Stimulated activated CD4-positive, alpha-beta T cell treated with anti-CD3 and anti-CD28 coated beads, Interleukin-1b, Interleukin-23, amount 100 ng/mL, for 24 hours (primary cell): Measurements from ENCODE around the gene POMGNT1.

Experiments
- DNase-seq, 4 experiments: peaks; one replicate each; pipeline ENCODE4 v3.0.0-alpha.2; 2020; ENCODE audit warnings: low read depth in 4 of 4, low spot score in 1 of 4

POMGNT1 gene

DNA sequence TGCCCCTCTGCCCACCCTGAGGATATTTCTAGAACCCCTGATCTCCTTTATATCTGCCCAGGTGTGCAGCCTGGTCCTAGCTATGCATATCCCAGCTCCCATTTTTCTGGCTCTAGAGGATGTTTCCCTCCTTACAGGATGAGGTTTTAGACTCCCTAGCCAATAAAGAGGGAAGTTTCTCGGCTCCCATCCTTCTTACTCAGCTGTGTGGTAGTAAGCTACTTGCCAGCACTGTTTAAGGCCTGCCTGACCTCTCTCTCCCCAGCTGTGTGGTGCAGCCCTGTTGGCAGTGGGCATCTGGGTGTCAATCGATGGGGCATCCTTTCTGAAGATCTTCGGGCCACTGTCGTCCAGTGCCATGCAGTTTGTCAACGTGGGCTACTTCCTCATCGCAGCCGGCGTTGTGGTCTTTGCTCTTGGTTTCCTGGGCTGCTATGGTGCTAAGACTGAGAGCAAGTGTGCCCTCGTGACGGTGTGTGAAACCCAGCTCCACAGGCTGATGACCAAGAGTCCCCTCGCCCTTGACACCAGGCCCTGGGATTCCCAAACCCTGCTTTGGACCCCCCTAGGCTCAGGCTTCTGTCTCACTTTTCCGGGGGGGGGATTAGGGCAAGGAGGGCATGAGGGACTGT lies 14.2 kb downstream of the POMGNT1 start:
- DNase-seq: no peak

DNA sequence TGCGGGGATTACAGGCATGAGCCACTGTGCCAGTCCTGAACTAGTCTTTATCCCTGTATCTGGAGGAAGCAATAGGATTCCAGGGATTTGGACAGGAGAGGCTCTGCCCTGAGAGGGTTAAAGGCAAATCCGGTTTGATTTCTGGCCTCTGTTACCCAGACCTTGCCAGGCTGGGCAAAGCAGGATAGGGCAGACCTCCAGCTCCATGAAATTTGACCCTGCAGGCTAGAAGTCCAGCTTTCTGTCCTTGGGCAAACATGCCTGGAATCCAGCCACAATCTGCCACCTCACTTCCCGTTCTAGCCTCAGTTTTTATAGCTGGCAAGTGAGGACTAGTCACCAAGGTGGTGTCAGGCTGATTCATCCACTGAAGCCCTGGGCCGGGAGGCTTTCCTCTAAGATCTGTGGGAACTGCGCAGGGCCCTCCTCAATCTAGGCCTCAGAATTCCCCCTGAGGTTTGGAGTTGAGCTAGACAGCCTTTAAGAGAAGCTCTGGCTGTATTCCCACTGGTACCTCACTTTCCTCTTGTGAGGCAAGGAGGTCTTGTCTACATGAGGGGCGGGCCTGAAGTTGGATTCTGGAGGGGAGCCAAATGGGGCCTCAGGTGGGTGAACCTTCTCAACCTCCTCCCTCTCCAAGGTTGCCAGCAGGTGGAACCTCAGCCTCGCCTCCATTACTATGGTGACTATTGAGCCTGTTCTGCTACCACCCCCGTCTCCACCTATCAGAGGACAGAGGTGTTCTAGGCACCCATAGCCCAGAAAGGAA lies 15.0 kb downstream of the POMGNT1 start:
- no peak for DNase-seq

DNA sequence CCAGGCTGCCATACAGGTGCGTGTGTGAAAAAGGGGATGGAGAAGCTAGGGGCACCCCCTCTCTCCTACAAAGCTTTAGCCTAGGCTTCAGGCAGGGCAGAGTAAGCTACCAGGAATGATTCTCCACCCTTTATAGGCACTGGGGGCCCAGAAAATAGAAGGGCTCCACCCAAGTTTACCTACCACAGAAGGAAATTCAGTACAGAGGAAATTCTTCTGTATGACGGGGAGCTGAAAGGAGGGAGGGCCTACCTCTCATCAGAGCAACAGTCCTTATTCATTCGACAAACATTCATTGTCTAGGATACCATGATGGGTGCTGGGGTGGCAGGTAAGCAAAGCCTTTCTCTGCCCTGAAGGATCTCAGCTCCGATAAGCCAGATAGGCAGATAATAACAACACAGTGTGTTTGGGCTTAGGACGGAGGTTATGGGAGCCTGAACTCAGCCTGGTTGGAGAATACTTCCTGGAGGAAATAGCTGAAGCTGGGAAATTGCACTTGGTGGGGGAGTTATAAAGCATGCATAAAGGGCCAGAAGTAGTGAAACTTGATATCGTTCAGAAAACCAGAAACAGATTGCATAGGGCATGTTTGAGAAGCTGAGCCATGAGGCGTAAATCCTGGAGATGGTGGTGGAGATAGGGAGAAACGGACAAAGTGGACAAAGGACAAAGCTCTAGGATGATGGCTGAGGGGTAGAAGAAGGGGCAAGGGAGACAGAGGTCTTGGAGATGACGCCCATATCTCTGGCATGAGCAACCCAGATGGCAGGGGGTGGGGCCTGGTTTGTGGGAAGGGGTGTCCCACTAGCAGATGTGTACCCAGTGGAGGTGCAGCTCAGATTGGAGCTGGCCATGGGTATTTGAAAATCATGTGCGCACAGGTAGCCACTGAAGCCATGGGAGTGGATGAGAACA lies 16.6 kb downstream of the POMGNT1 start:
- no peak for DNase-seq

DNA sequence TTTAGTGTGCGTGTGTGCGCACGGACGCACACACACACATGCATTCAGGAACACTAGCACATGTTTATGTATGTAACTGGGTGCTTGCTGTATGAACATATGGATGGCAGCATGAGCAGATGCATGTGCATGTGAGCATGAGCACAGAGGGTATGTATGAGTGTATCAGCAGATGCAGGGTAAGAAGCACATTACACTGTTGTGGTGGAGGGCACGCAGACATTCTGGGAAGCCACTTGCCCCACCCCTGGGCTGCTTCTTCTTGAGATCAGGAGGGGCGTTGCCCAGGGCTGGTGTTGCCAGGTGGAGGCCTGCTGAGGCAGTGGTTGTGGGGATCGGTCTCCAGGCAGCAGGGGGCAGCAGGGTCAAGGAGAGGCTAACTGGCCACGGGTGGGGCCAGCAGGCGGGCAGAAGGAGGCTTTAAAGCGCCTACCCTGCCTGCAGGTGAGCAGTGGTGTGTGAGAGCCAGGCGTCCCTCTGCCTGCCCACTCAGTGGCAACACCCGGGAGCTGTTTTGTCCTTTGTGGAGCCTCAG lies 18.1 kb downstream of the POMGNT1 start:
- no peak for DNase-seq

DNA sequence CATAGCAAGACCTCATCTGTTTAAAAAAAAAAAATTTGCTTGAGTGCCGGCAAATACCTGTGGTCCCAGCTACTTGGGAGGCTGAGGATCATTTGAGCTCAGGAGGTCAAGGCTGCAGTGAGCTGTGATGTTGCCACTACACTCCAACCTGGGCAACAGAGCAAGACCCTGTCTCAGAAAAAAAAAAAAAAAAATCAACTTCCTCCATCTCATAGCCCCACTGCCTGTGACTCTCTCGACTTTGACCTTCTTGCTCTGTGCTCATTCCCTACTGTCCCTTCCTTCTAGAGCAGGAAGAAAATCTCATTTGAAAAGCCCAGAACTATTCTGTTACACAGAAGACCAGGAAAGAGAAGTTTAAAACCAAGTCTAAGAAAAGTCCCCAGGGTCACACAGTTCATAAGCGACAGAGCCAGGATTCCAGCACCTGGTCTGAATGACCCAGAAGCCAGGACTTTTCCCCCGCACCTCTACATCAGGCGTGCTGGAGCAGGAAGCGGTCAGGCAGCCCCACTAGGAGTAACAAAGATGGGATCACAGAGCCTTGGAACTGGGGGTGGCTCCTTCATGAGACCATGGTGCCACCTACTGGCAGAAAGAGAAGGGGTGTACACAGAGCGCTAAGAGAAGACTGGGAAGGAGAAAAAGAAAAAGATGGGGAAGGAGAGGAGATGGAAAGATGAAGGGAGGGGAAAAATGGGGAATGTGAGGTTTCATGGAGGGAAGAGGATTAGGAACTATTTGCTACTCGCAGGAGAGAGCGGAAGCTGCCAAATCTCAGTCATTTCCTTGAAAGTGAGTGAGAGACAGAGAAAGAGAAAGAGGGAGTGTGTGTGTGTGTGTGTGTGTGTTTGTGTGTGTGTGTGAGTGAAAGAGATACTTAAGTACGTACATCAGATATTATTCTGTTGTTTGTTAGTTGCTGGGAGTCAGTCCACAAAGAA lies 18.8 kb downstream of the POMGNT1 start:
- peak; percentile 41 to 49 (median 44) for DNase-seq

DNA sequence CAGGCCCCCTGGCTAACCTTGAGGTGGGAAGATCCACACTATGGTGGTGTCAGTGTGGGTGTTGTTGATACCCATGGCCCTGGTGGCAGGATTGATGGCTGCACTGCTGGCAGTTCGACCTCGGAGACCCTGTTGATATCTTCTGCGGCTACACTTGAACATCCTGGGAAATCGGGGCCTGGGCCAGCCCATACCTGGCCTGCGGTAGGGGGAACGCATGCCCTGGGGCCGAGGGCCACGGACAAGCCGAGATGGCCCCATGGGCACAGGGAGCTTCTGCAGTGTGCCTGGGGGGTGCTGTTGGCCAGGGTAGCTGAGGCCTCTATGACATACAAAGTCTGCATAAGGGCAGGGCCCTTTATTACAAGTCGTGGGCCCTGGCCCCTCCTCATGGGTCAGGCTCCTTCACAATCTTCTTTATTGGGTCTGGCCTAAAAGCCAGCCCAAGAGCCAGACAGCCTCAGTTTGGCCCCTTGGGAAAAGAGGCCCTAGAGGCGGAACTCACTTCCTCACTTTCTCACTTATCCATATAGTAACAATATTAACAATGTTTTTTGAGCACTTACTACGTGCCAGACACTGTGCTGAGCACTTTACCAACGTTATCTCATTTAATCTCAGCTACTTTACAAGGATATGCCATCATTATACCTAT lies 21.9 kb downstream of the POMGNT1 start, which contains the start of gene P3R3URF:
Gene P3R3URF (minus strand): TSS at position 278 of the 655 bp plus-strand sequence. CDS start 17 bp downstream, at position 261.
- DNase-seq: no peak

DNA sequence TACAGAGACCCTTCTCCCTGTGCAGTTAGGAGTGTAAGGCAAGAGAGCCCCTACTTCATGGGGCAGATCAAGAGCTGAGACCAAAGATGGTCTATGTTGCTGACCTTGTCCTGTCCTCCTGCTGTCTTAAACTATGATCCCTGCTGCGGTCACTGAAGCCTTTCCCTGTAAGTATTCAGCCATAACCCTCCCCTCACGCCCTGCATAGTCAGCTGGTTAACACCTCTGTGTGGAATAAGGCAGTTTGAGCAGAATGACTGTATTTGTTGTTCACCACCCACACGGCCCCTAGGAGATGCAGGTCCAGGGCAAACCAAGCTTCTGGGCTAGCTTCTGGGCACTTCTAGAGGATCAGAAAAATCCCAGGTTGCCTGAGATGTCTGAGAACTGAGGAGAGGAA lies 23.0 kb downstream of the POMGNT1 start:
- no peak for DNase-seq

DNA sequence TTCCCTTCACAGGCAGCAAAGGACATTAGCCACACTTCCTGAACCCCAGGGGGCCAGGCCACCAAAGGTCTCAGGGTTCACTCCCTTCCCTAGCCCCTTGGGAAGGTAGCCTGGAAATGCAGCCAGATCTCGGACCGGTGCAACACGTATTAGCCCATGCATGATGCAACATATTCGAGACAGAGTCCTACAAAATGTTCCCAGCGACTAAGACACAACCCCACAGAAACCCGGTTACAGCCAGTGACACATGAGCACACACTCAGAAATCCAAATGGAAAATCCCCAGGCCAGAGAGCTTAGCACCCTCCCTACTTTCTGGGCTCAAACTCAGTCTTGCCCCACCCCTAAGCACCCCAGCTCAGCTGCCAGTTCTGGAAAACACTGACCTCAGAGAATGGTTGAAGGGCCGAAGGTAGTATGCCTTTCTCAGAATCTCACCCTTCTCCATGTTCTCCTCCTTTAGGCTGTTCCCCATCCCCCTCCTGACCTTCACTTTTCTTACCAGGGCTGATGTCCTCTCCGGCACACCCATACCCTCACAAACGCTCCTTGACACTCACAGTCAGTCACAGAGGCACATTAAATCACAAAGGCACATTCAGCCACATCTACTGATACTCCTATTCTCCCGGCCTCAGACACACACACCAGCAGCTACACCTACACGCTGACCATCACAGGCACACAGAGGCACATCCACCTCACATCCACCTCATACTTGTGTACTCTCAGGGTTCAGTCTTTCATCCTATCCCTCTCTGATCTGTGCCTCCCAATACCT lies 23.6 kb downstream of the POMGNT1 start, which contains the start of gene TSPAN1:
Gene TSPAN1 (plus strand): TSS at position 640 of the 784 bp plus-strand sequence. CDS start 6,021 bp downstream, outside the sequence.
- no peak for DNase-seq

DNA sequence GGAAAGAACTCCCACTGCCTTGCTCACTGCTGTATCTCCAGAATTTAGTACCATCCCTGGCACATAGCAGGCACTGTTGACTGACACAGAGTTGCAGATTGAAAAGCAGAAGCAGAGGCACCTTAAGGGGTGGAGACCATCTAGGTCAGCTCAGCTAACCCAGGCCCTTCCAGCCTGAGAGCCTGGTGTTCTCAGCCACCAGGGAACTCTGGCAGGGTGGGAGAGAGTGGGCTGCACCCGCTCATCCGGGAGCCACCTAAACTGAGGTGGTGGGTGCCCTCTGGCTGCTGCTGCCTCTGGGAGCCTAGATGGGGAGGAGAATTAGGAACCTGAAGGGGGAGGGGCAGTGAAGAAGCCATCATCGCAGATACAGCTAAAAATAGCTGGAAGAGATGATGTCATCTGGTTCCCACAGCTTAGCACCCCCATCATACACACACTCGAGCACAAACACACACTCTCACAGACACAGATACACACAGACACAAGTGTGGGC lies 24.8 kb downstream of the POMGNT1 start:
- DNase-seq: no peak

DNA sequence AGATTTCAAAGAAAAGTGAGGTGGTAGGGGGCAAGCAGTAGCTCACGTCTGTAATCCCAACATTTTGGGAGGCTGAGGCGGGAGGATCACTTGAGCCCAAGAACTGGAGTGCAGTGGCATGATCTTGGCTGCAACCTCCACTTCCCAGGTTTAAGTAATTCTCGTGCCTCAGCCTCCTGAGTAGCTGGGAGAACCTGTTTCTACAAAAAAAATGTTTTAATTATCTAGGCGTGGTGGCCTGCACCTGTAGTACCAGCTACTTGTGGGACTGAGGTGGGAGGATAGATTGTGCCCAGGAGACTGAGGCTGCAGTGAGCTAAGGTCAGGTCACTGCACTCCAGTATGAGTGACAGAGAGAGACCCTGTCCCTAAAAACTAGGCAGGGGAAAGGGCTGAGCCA lies 25.9 kb downstream of the POMGNT1 start:
- DNase-seq: no peak

DNA sequence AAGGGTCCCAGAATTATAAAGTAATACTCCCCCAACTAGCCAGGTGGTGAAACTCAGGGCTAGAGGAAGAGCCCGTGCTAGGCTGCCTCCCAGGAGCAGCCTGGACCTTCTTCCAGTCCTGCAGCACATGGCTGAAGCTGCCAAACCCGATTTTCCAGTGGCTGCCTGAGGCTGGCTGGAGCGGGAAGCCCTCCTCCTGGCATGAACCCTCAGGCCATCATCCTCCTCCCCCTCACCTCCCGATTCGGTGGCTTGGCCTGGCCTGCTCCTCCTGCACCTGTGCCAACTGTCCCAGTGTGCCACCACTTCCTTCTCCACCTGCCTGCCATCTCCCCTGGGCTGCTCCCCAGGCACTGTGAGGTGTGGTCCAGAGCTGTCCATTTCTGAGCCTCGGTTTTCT lies 26.4 kb downstream of the POMGNT1 start:
- DNase-seq: no peak

DNA sequence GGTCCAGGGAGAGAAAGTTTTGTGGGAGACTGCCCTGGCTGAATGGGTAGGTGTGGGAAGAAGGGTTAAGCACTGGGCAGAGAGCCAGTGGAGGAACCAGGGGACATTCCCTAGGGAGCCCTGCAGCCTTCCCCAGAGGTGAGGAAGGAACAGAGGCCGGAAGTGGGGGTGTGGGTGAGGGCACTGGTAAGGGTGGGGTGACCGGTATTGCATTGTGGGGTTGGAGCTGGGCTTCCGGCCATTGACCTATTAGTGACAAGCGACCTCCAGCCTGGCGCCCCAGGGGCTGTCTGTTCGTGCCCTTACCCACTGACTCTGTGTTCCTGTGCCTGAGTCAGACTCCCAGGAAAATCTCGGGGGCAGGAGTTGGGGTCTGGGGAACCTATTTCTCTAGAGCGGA lies 26.9 kb downstream of the POMGNT1 start:
- no peak for DNase-seq

DNA sequence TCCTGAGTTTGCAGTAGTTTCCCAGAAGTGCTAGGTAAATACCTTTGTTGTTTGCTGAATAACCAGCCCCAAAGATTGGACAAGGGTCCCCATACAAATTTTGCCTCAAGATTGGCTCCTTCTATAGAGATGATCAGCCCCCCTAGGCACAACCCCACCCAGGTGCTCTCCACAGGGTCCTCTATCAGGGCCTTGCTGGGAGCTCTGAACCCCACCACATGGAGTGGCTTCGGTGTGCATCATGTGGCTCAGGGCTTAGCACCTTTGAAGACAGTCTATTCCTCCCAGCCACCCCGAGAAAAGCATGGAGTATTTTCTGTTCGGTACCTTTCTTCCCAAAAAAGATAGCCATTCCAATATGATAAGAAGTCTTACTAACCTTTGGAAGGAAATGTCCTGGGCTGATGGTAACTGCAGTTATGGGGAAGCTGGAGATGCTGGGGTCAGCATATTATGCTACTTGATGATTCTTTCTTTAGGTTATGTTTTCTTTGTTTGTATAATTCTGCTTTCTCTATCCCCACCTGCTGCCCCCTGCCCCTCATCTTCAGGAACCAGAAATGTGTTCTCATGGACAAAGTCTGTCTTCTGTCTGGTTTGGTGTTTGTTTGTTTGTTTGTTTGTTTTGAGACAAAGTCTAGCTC lies 28.3 kb downstream of the POMGNT1 start:
- DNase-seq: no peak

DNA sequence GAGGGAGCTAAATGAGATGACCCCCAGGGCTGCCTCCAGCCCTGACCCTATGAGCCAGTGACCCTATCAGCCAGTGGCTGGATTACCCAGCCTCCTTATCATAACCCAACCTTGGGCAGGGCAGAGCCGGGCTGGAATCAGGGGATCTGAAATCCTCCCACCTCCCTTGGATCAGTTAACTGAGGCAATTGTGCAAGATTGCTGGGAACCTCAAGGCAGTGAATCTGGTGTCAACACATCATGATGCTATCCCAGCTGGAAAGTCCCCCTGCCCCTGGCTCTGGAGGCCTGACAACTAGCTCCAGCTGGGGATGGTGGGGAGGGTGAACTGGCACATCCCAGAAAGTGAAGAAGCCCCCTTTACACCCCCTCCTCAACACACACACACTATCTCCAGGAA lies 29.8 kb downstream of the POMGNT1 start:
- no peak for DNase-seq

DNA sequence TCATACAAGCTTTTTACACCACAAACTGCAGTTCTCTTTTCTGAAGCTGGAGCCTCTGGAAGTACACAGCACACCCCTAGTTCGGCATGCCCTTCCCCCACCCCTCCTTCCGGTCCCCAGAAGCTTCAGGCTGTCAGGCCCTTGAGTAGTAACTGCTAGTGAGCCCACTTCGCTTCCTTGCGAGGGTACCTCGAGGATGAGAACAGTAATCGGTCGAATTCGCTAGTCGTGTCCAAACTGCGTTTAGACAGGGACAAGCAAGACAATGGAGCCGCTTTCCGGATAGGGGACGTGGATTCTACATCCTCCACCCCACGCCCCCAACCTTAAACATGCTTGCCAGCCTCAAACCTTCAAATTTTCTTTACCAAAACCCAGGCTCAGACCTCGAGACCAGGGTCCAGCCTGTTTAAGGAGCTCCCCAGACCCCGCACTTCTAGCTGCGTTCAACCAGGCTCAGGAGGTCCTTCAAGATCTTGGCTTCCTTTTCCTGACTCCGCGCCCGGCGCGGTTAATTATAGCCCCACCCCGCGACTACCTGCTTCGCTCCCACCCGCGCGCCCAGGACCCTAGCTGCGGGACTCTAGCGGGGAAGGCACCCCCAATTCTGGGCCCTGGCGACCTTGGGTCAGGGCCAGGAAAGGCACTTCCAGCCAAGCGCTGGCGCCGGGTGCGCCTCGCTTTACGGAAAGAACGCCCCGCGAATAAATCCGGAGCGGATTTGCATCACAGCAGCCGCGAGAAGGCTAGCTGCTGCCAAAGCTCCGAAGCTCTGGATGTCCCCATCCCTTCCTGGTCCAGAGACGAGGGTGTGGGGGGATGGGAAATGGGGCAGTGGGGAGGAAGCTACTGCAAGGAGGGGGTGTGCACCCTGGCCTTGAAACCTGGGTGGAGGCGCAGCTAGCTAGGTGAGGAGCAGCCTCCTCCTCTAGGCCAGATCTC lies 31.4 kb downstream of the POMGNT1 start:
- peak in 3 of 4 experiments; percentile 10 to 36 (median 15) for DNase-seq

DNA sequence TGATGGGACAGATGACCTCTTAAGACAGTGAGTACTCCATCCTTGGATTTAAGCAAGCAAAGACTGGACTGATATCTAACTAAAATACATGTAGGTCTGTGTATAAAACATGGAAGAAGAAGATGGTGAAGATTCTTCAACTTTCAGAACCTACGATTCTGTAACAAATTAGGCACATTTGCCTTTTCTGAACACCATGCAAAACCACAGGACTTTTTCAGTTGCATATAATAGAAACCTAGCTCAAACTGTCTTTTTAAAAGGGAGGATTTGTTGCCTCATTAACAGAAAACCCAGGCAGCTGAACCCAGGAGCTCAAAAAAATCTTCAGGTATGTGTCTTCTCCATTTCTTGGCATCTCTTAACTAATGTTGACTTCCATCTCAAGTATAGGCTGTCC lies 38.0 kb downstream of the POMGNT1 start:
- DNase-seq: no peak

DNA sequence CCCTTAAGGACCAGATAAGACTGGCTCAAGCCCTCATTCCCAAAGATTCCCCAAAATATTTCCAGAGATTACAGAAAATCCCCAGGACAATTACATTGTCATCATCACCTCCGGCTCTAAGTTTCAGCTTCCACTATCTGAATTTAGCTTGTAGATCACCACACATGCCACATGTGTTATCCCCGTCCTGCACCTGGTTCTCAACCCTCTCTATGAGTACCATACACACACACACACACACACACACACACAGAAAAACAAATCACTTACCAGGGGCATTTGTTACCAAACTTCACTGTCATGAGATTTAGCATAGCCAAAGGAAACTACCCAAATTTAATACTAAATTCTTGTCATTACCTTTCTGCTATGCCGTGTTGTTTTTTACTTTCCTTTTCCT lies 38.7 kb downstream of the POMGNT1 start:
- DNase-seq: no peak
